HG02970 (cell line): ENCODE results near the gene JAK1.

Experiments
- ATAC-seq: cut with Tn5 transposase; IDR thresholded peaks from one replicate; pipeline ENCODE4 v1.9.1; 2021; ENCODE audit warnings: mild to moderate bottlenecking, moderate library complexity, moderate number of reproducible peaks; ENCODE audit not compliant: unreplicated experiment, low FRiP score

The JAK1 gene

DNA sequence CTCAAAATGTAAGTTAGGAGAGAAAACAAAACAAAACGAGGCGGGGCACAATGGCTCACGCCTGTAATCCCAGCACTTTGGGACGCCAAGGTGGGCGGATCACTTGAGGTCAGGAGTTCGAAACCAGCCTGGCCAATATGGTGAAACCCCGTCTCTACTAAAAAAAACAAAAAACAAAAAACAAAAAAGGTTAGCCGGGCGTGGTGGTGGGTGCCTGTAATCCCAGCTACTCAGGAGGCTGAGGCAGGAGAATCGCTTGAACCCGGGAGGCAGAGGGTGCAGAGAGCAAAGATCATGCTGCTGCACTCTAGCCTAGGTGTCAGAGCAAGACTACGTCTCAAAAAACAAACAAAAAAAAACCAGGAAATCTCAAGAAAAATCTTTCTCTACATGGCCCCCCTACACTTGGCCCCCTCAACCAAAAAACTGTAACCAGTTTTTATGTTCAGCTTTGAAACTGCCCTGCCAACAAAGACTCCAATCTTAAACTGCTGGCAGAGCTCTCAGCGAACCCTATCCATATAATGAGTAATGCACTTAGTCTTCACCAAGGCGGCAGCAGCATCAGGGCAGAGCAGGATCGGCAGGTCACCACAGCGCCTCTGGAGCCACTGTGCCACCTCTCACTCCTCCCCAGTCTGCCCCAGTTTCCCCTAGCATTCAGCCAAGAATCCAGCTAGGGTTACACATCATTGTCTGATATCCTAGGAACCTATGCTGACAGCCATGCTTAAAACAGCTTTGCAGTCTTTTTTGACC, 71.7 kb downstream of the JAK1 start:
- ATAC-seq, result no peak

GRCh38 chr1:64893921-64894320, 72.4 kb downstream of the JAK1 start:
- no peak for ATAC-seq

DNA sequence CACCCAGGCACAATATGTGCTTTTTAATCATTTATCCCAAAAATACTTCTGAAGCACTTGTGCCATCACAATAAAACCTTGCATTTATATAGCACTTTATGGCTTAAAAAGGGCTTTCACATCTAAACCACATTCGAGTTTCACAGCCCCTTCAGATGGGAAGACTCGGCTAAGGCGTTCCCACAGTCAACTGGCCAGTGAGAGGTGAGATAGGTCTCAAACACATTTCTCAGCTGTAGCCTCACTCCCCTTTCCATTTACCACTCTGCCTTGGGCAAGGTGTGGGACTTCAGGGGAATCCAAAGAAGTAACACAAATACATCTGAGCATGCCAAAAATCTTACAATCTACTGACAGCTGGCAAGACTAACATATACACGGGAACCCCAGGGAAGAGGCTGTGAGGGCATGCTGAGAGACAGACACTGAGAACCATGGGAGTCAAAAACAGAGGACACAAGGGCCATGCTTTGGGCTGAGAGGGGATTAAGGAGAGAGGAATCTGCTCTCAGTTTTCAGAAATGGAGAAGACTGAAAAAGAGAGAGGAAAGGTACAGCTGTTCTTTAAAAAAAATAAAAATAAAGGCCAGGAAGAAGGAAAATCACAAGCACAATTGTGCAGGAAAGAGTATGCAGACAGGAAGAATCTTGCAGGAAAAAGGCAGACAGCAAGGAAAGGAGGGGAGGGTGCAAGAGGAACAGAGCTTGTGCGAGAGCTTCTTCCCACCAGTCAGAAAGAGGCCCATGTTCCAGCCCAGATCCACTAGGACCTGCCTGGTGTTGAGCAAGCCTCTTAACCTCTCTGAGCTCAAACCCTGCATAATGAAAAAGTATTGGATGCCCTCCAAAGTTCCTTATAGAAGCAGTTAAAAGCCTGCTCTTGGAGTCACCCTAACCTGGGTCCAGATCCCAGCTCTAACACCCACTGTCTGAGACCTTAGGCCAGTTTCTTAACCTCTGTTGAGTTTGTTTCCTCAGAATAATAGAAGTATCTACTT, 73.5 kb downstream of the JAK1 start:
- no peak for ATAC-seq

- ATAC-seq, result no peak
Observed at GRCh38 chr1:64891448-64891825, 74.9 kb downstream of the JAK1 start.

DNA sequence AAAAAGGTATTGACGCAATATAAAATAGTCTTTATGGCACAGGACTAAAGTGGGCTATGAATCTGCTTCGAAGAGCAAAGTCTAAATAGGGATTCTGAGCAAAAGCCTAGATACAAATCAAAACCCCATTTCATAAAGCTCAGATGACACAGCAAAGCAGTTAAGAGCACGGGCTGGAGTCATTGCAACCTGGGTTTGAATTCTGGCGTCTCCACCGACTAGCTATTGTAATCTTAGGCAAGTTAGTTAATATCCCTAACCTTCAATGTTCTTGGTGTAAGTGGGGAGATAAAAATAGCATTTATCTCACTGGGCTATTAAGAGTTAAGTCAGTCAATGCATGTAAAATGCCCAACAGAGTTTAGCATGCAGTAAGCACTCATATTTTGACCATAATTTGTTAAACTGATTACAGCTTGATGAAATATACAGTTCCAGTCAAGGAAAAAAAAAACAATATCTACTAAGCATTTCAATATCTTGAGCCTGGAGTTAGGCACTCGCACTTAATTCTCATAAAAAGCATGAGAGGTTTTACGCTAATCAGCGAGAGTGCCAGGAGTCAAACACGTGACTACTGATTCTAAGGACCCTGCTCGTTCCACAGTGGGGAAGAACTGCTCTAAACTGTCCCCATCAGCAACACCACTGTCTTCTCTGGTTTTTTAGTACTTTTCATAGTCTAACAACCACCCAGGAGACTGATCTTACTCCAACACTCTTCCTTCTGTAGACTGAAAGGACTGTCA, 75.5 kb downstream of the JAK1 start:
- ATAC-seq, result no peak

GRCh38 chr1:64887689-64888217, 78.6 kb downstream of the JAK1 start:
- no peak for ATAC-seq

DNA sequence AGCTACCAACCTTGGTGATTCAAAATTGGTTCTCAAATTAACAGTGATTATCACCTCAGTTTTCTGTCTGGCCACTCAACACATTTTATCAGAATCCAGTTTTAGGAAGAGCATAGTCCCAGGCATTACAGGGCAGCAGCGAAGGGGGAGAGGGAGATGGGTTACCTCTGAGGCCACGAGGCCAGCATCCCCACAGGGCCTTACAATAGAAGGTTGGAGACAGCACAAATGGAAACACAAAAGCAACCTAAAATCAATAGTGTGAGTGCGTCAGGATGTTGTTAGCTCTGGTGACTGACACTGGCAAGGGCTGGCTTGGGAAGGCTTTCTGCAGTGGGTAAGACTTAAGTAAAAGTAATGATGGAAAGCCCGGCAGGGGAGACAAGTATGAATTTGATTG, 79.5 kb downstream of the JAK1 start:
- no peak for ATAC-seq

DNA sequence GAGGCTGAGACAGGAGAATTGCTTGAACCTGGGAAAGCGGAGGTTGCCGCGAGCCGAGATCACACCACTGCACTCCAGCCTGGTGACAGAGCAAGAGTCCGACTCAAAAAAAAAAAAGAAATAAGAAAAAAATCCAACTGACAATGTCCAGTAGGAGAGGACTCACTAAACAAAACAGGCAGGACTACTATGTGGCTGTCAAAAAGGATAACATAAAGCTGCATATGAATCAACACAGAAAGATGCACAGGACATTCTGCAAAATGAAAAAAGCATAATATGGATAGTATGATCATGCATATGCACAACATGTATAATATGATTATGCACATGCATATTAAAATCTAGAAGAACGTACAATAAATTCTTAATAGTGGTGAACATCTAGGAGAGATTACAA, 80.7 kb downstream of the JAK1 start:
- ATAC-seq, result no peak

- no peak for ATAC-seq
Observed at GRCh38 chr1:64884261-64885040, 81.9 kb downstream of the JAK1 start.

GRCh38 chr1:64882574-64883255, 83.6 kb downstream of the JAK1 start:
- peak; percentile 69 for ATAC-seq

- ATAC-seq, result no peak
Observed at GRCh38 chr1:64881281-64881680, 85.1 kb downstream of the JAK1 start.

DNA sequence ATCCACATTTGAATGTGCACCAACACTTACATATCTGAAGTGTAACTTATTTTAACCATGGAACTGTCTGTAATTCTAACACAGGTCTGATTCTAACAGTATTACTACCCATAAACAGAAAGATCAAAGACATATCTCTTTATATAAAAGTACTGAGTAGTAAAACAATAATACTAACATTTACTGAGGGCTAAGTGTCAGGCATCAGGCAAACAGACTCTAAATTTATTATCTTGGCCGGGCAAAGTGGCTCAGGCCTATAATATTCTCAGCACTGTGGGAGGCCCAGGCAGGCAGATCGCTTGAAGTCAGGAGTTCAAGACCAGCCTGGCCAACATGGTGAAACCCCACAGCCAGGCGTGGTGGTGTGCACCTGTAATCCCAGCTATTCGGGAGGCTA, 85.9 kb downstream of the JAK1 start:
- no peak for ATAC-seq

DNA sequence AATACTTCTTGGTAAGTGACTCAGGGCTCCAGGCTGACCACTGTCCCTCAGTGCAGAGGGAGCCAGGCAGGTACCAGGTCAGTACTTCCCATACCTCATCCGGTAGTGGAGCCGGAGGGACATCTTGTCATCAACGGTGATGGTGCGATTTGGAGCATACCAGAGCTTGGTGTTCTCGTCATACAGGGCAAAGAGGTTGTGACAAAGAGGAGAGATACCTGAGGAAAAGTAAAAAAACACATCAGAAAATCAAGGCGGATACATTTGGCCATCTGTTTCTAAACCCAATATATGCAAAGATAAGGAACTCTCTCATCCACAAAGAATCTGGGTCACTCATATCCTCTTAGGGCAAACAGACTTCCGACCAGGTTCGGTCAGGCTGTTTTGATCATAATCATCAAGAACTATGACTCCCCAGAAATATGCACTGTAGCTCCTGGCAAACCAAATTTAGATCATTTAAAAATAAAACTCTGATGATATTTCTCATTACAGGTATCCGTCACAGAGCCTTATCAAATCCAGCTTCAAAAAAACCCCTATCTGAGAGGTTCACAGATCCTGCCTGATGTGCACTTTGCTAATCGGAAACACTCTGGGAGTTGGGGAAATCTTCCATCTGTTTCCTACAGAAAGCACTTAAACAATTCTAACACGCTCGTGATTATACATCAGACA, 87.3 kb downstream of the JAK1 start:
- ATAC-seq, result no peak

DNA sequence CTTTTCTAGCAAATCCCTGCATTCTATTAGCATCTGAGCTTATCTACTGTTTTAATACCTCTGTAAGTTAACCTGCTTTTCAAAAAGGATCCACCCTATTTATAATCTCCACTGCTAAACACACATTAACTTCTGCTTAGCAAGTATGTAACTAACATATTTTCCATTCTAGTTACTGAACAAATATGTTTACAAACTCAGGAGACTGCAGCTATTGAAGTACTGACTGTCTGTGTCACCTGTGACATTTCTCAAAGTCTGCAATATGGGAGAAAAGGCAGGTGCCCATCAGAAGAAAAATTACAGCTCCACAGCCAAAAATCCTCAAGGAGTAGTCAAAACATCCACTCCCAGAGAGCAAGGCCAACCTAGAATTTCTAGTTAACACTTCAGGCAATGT, 88.3 kb downstream of the JAK1 start:
- no peak for ATAC-seq

- ATAC-seq, result no peak
Observed at GRCh38 chr1:64877598-64877997, 88.8 kb downstream of the JAK1 start.

GRCh38 chr1:64877151-64877550, 89.2 kb downstream of the JAK1 start:
- no peak for ATAC-seq

GRCh38 chr1:64875606-64876005, 90.7 kb downstream of the JAK1 start:
- no peak for ATAC-seq

- ATAC-seq, result no peak
Observed at GRCh38 chr1:64875101-64875500, 91.2 kb downstream of the JAK1 start.

- ATAC-seq, result no peak
Observed at GRCh38 chr1:64874666-64875065, 91.7 kb downstream of the JAK1 start.
